GM12878 (cell line): ENCODE results near the gene RAB3A. TPM values are rescaled to one million over a fixed set of nuclear protein-coding genes. Genes with fewer than 3 reads are reported as not detected.

ENCODE experiments used
- ASH2L ChIP-seq: fragments of 300-600, 200-600 bp; sonication (generic); IDR thresholded peaks from 2 replicates; pipeline ENCODE4 v1.6.1; 2017; ENCODE audit warnings: low read depth, mild to moderate bottlenecking, borderline replicate concordance
- BCL3 ChIP-seq: IDR thresholded peaks from 2 replicates; pipeline ENCODE4 v1.6.1; 2011; ENCODE audit warnings: borderline replicate concordance, low read depth, mild to moderate bottlenecking, moderate library complexity, low read length; ENCODE audit not compliant: insufficient read depth, poor library complexity, severe bottlenecking
- BHLHE40 ChIP-seq, 2 experiments: fragments of 450-650 bp in 1 of 2; IDR thresholded peaks; 2 replicates each; pipeline ENCODE4 v1.6.1; 2011 to 2017; ENCODE audit warnings: low read depth in 2 of 2, borderline replicate concordance in 1 of 2, improper control_type of control experiment in 1 of 2, low read length in 1 of 2, mild to moderate bottlenecking in 1 of 2
- CBFB ChIP-seq: IDR thresholded peaks from 2 replicates; pipeline ENCODE4 v1.6.1; 2016; ENCODE audit warnings: antibody characterized with exemption, low read depth
- CEBPZ ChIP-seq: fragments of 150-350 bp; IDR thresholded peaks from 2 replicates; pipeline ENCODE4 v1.6.1; 2016; ENCODE audit warnings: low read depth, low read length
- CHD4 ChIP-seq: fragments of 200-600 bp; sonication (generic); IDR thresholded peaks from 2 replicates; pipeline ENCODE4 v1.6.1; 2016; ENCODE audit warnings: mild to moderate bottlenecking
- E2F8 ChIP-seq: fragments of 450-650 bp; IDR thresholded peaks from 2 replicates; pipeline ENCODE4 v1.6.1; 2018; ENCODE audit warnings: mild to moderate bottlenecking, low read depth, moderate library complexity; ENCODE audit not compliant: partially characterized antibody
- EED ChIP-seq: sonication (generic); IDR thresholded peaks from 2 replicates; pipeline ENCODE4 v1.6.1; 2016; ENCODE audit warnings: antibody characterized with exemption, low read depth
- HDAC2 ChIP-seq: fragments of 200-600 bp; sonication (generic); IDR thresholded peaks from 2 replicates; pipeline ENCODE4 v1.6.1; 2017
- KLF5 ChIP-seq: fragments of 450-650 bp; IDR thresholded peaks from 2 replicates; pipeline ENCODE4 v1.6.1; 2014; ENCODE audit warnings: mild to moderate bottlenecking; ENCODE audit not compliant: partially characterized antibody
- LARP7 ChIP-seq: fragments of 450-650 bp; IDR thresholded peaks from 2 replicates; pipeline ENCODE4 v1.6.1; 2017; ENCODE audit warnings: mild to moderate bottlenecking
- MEF2B ChIP-seq: fragments of 450-650 bp; IDR thresholded peaks from 2 replicates; pipeline ENCODE4 v1.6.1; 2018; ENCODE audit warnings: mild to moderate bottlenecking, moderate library complexity; ENCODE audit not compliant: partially characterized antibody, poor library complexity, severe bottlenecking
- NKRF ChIP-seq: fragments of 450-650 bp; conservative IDR thresholded peaks from 2 replicates; pipeline ENCODE4 v1.6.1; 2017; ENCODE audit warnings: mild to moderate bottlenecking, moderate library complexity
- NRF1 ChIP-seq: conservative IDR thresholded peaks from 2 replicates; pipeline ENCODE4 v1.6.1; 2011; ENCODE audit warnings: mild to moderate bottlenecking, low read depth, low read length, improper control_type of control experiment
- PKNOX1 ChIP-seq: fragments of 450-650 bp; IDR thresholded peaks from 2 replicates; pipeline ENCODE4 v1.6.1; 2016; ENCODE audit warnings: mild to moderate bottlenecking
- PML ChIP-seq: IDR thresholded peaks from 2 replicates; pipeline ENCODE4 v1.6.1; 2012; ENCODE audit warnings: low read length, inconsistent platforms
- RCOR1 ChIP-seq: conservative IDR thresholded peaks from 2 replicates; pipeline ENCODE4 v1.6.1; 2012; ENCODE audit warnings: low read depth, low read length, improper control_type of control experiment
- STAT1 ChIP-seq: fragments of 450-650 bp; conservative IDR thresholded peaks from 2 replicates; pipeline ENCODE4 v1.6.1; 2014; ENCODE audit warnings: antibody characterized with exemption, mild to moderate bottlenecking
- ZNF384 ChIP-seq: IDR thresholded peaks from 2 replicates; pipeline ENCODE4 v1.6.1; 2012; ENCODE audit warnings: low read depth, mild to moderate bottlenecking, low read length, improper control_type of control experiment, borderline replicate concordance
- polyA plus RNA-seq, 11 experiments: library from polyadenylated mRNA; depleted of rRNA in 4 of 11; unstranded in 6 of 11; stranded (reverse) in 5 of 11; fragments of >200 nt; fragmentation: Nextera tagmentation in 4 of 11; fragmentation: Illumina TruSeq in 1 of 11; extraction: Ambion mirVana in 4 of 11; extraction: Trizol in 1 of 11; gene quantifications; 1 replicate in 1 of 11; 2 replicates in 10 of 11; pipeline versions ENCODE4 v1.2.1 to v1.2.3, GENCODE V29; 2011 to 2016; ENCODE audit warnings: inconsistent platforms in 2 of 11, missing spikeins in 2 of 11, low read depth in 1 of 11
- total RNA-seq, 4 experiments: library from RNA; depleted of rRNA in 3 of 4; stranded (reverse); fragments of >200 nt in 3 of 4; fragmentation: Illumina TruSeq in 1 of 4; extraction: Trizol in 1 of 4; gene quantifications; 2 replicates each; pipeline versions ENCODE4 v1.2.1 to v1.2.3, GENCODE V29; 2013 to 2021

The RAB3A gene
- total and polyA plus RNA-seq, 10 of the 15 experiments (the other 5 are each of a cell fraction or from before 2014, with no cell fraction given), result 0.07 to 3.5 (median 1.2) TPM; not detected in 1

- TF ChIP-seq KLF5, result no peak
- TF ChIP-seq ASH2L, result no peak
- TF ChIP-seq BCL3, result peak; percentile 97
- peak; percentile 100 for TF ChIP-seq MEF2B
- TF ChIP-seq STAT1, result peak; percentile 68; the same call in 1 of the 2 replicates
- TF ChIP-seq NKRF, result 0 out of 2 replicates have a peak, but pooled peaks have one; percentile 23
- peak; percentile 73 for TF ChIP-seq EED
- peak; percentile 51; the same call in 1 of the 2 replicates for TF ChIP-seq LARP7
- TF ChIP-seq ZNF384, result no peak
- TF ChIP-seq E2F8, result no peak
- TF ChIP-seq CBFB, result peak; percentile 51; the same call in 1 of the 2 replicates
- TF ChIP-seq RCOR1, result no peak; the same call in 1 of the 2 replicates
- no peak for TF ChIP-seq PKNOX1
- peak; percentile 60; the same call in 1 of the 2 replicates for TF ChIP-seq PML
- no peak for TF ChIP-seq CEBPZ
- no peak for TF ChIP-seq CHD4
- TF ChIP-seq HDAC2, result no peak
- no peak for TF ChIP-seq NRF1
- peak; percentile 63 to 76; a peak in 3 of 4 replicates for TF ChIP-seq BHLHE40 (IDR thresholded peaks at IDR 0.05; ENCODE audit: borderline replicate concordance in 1 of 2, low read depth in 2 of 2, low read length in 1 of 2)
These were observed 33.1 kb downstream of the RAB3A start (continued) for GRCh38 chr19:18170714-18171255.
